Ovary (tissue), 3 donors: ENCODE data around the gene PRSS2.

Experiments
- EP300 ChIP-seq: sonication (generic); formaldehyde crosslinking; IDR thresholded peaks from one replicate; pipeline ENCODE4 v1.6.1; 2017; ENCODE audit warnings: antibody characterized with exemption
- POLR2A ChIP-seq: fragments of 450-650 bp; IDR thresholded peaks from one replicate; pipeline ENCODE4 v1.6.1; 2017; ENCODE audit warnings: antibody characterized with exemption, mild to moderate bottlenecking, moderate library complexity
- TF ChIP-seq, protein P1 (sequence below), 3 donors: fragments of 450-650 bp in 2 of 3; fragments of 200-600 bp in 1 of 3; IDR thresholded peaks; one replicate each; pipeline versions ENCODE4 v1.5.1 to v1.8.0; 2016 to 2022; ENCODE audit warnings: antibody characterized with exemption in 3 of 3, mild to moderate bottlenecking in 1 of 3
- donor health status: DM: no; HTN: no; CAD: no.

DNA sequence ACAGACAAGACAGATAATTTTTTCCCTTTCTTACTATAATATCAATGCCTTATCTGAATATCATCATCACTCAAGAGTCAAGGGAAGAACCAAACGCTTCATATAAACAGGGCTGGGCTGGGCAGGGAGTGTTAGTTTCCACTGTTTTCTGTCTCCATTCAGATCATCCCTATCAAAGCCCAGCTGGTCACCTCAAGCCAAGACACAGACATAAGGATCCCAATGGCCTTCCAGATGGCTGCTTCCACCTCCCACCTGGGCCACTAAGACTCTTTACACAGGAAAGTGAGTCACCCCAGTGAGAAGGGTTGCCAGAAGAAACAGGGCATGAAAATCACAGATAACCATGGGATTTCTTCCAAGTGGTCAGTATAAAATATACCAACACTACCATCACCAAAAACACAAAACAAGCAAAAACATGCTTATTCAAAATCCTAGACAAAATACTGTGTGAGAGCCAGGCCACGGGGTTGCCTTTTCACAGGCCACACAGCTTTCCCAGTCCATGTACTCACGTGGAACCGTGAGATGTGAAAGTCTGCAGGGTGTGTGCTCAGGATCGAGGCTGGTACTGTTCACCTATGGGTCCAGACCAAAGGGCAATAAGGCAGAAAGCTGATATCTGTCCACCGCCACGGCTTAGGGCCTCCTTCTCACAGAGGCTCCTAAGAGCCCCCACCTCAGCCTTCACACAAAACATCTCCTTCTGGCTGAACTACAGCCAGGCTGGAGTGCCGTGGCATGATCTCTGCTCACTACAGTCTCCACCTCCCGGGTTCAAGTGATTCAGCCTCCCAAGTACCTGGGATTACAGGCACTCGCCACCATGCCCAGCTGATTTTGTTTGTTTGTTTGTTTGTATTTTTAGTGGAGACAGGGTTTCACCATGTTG, 15.8 kb upstream of the PRSS2 start:
- TF ChIP-seq, protein P1, sequence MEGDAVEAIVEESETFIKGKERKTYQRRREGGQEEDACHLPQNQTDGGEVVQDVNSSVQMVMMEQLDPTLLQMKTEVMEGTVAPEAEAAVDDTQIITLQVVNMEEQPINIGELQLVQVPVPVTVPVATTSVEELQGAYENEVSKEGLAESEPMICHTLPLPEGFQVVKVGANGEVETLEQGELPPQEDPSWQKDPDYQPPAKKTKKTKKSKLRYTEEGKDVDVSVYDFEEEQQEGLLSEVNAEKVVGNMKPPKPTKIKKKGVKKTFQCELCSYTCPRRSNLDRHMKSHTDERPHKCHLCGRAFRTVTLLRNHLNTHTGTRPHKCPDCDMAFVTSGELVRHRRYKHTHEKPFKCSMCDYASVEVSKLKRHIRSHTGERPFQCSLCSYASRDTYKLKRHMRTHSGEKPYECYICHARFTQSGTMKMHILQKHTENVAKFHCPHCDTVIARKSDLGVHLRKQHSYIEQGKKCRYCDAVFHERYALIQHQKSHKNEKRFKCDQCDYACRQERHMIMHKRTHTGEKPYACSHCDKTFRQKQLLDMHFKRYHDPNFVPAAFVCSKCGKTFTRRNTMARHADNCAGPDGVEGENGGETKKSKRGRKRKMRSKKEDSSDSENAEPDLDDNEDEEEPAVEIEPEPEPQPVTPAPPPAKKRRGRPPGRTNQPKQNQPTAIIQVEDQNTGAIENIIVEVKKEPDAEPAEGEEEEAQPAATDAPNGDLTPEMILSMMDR (IDR thresholded peaks at IDR 0.05), result no peak
- TF ChIP-seq POLR2A, result no peak
- no peak for TF ChIP-seq EP300
